HepG2 (cell line): ENCODE results near the gene TCAP.

Source experiments
- CTCF ChIP-seq: sonication (generic); formaldehyde crosslinking; IDR thresholded peaks from 2 replicates; pipeline ENCODE4 v1.5.0; 2020; ENCODE audit warnings: mild to moderate bottlenecking, missing genetic modification reagents, moderate library complexity
- EZH2 ChIP-seq: conservative IDR thresholded peaks from 2 replicates; pipeline ENCODE4 v1.6.1; 2012; ENCODE audit warnings: mild to moderate bottlenecking, low read depth, low read length, moderate library complexity
- HNRNPUL1 ChIP-seq: fragments of 200-400 bp; formaldehyde crosslinking; IDR thresholded peaks from 2 replicates; pipeline ENCODE4 v1.6.1; 2017; ENCODE audit warnings: low read depth, mild to moderate bottlenecking, low read length, moderate library complexity
- NR2C2 ChIP-seq: sonication (generic); formaldehyde crosslinking; IDR thresholded peaks from 2 replicates; pipeline ENCODE4 v1.4.0; 2020; ENCODE audit warnings: missing genetic modification reagents, mild to moderate bottlenecking, moderate library complexity, borderline replicate concordance
- PHF5A ChIP-seq: IDR thresholded peaks from one replicate; pipeline ENCODE4 v1.6.1; 2018; ENCODE audit warnings: low read depth, missing genetic modification reagents; ENCODE audit not compliant: unreplicated experiment
- POLR2AphosphoS2 ChIP-seq: IDR thresholded peaks from 2 replicates; pipeline ENCODE4 v1.6.1; 2011; ENCODE audit warnings: low read depth, low read length, improper control_type of control experiment
- SP1 ChIP-seq, 2 experiments: fragments of 450-650 bp in 1 of 2; sonication (generic) in 1 of 2; formaldehyde crosslinking in 1 of 2; IDR thresholded peaks; 2 replicates each; pipeline versions ENCODE4 v1.4.0 to v1.6.1; 2016 to 2020; ENCODE audit warnings: missing genetic modification reagents in 1 of 2
- SUZ12 ChIP-seq: fragments of 150-350 bp; IDR thresholded peaks from 2 replicates; pipeline ENCODE4 v1.6.1; 2014; ENCODE audit warnings: low read depth, low read length
- ZBTB39 ChIP-seq: sonication (generic); formaldehyde crosslinking; IDR thresholded peaks from 2 replicates; pipeline ENCODE4 v1.5.0; 2020; ENCODE audit warnings: missing genetic modification reagents
- ZKSCAN8 ChIP-seq: IDR thresholded peaks from 2 replicates; pipeline ENCODE4 v1.6.1; 2016; ENCODE audit warnings: borderline replicate concordance, missing genetic modification reagents, missing compliant biosample characterization
- ZNF292 ChIP-seq: sonication (generic); formaldehyde crosslinking; IDR thresholded peaks from 2 replicates; pipeline ENCODE4 v1.8.1; 2022; ENCODE audit warnings: mild to moderate bottlenecking, low read depth, missing genetic modification reagents, borderline replicate concordance
- ZNF572 ChIP-seq: sonication (generic); formaldehyde crosslinking; IDR thresholded peaks from 2 replicates; pipeline ENCODE4 v1.5.1; 2020; ENCODE audit warnings: mild to moderate bottlenecking, missing genetic modification reagents
- TF ChIP-seq, protein P1 (sequence below): IDR thresholded peaks from 2 replicates; pipeline ENCODE4 v1.6.1; 2016; ENCODE audit warnings: low read depth
- TF ChIP-seq, protein P2 (sequence below): sonication (generic); formaldehyde crosslinking; IDR thresholded peaks from 2 replicates; pipeline ENCODE4 v1.4.0; 2020; ENCODE audit warnings: missing genetic modification reagents

DNA sequence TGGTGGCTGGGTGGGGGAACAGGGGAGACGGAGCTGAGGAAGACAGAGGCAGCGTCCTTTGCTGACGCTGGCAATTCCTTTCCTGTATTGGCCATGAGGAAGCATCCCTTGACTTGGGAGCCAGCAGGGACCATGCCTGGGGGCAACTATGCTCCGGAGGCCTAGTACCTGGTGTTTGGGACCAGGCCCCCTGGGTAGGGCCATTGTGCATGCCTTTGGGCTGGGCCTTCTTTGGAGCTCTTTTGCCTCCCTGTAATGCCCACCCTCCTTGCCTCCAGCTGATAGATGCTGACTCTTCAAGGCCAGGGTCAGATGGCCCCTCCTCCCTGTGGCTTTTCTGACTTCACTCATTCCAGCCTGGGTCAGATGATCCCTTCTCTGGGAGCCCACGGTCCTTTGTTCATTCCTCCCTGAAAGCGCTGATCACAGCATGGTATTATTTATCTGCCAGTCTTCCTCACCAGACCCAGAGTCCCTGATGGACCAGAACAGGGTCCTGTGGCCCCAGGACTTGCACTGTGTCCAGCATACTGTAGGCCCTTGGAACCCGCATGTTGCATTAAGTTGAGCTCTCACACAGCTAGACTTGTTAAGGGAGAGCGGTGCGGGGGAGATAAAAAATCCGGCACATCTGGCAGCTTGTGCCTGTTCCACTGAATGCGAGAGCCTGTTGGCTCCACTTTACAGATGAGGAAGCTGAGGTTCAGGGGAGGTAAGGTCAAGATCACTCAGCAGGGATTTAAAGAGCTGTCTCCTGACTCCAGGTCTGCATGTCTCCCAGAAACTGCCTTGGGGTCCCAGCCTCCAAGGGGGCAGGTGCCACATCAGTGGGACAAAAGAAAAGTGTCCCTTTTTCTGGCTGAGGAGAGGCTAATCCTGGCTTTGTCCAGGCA lies 25.3 kb upstream of the TCAP start:
- no peak for TF ChIP-seq PHF5A
- TF ChIP-seq ZBTB39 (CRISPR knock-in tag): no peak
- TF ChIP-seq, protein P1, sequence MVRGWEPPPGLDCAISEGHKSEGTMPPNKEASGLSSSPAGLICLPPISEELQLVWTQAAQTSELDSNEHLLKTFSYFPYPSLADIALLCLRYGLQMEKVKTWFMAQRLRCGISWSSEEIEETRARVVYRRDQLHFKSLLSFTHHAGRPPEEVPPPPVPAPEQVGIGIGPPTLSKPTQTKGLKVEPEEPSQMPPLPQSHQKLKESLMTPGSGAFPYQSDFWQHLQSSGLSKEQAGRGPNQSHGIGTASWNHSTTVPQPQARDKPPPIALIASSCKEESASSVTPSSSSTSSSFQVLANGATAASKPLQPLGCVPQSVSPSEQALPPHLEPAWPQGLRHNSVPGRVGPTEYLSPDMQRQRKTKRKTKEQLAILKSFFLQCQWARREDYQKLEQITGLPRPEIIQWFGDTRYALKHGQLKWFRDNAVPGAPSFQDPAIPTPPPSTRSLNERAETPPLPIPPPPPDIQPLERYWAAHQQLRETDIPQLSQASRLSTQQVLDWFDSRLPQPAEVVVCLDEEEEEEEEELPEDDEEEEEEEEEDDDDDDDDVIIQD (CRISPR knock-in tag): no peak
- TF ChIP-seq CTCF: no peak
- no peak for TF ChIP-seq ZKSCAN8 (CRISPR knock-in tag)
- no peak for TF ChIP-seq EZH2
- TF ChIP-seq NR2C2: no peak
- TF ChIP-seq SUZ12: no peak
- no peak for TF ChIP-seq HNRNPUL1
- no peak for TF ChIP-seq ZNF292
- no peak for TF ChIP-seq SP1 (IDR thresholded peaks at IDR 0.05)
- no peak for TF ChIP-seq SP1 (CRISPR knock-in tag; IDR thresholded peaks at IDR 0.05)
- TF ChIP-seq, protein P2, sequence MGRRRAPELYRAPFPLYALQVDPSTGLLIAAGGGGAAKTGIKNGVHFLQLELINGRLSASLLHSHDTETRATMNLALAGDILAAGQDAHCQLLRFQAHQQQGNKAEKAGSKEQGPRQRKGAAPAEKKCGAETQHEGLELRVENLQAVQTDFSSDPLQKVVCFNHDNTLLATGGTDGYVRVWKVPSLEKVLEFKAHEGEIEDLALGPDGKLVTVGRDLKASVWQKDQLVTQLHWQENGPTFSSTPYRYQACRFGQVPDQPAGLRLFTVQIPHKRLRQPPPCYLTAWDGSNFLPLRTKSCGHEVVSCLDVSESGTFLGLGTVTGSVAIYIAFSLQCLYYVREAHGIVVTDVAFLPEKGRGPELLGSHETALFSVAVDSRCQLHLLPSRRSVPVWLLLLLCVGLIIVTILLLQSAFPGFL (CRISPR knock-in tag): no peak
- no peak for TF ChIP-seq ZNF572 (CRISPR knock-in tag)
- no peak for TF ChIP-seq POLR2AphosphoS2
